Stomach (tissue), 4 donors: ENCODE data around the gene PRTG.

Source experiments
- CTCF ChIP-seq, 7 experiments: fragments of 450-650 bp in 4 of 7; fragments of 200-600 bp in 3 of 7; sonication (generic) in 3 of 7; IDR thresholded peaks; one replicate each; pipeline ENCODE4 v1.5.1; 2016 to 2019; ENCODE audit warnings: antibody characterized with exemption in 7 of 7, control low read depth in 2 of 7, mild to moderate bottlenecking in 1 of 7
- EP300 ChIP-seq: sonication (generic); formaldehyde crosslinking; IDR thresholded peaks from one replicate; pipeline ENCODE4 v1.6.1; 2017; ENCODE audit warnings: antibody characterized with exemption
- POLR2A ChIP-seq, 4 donors: fragments of 450-650 bp; IDR thresholded peaks; one replicate each; pipeline ENCODE4 v1.6.1; 2016; ENCODE audit warnings: antibody characterized with exemption in 4 of 4, control low read depth in 2 of 4, mild to moderate bottlenecking in 1 of 4, moderate library complexity in 1 of 4

DNA sequence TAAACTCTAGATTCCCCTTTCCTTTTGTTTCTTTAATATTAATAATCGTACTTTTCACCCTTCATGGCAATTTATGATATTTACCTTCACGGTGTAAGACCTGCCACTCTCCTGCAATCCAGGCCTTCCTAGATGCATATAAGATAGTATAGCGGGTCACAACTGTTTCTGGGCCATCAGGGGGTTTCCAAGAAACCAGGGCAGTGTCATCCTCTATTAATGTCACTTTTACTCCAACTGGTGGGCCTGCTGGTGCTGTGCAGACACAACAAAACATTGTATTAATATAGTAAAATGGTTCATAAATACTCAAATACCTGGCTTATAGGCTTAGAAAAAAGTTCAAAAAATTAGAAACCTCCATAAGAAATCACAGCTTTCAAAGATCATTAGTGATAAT is 105.9 kb downstream of the PRTG start:
- TF ChIP-seq CTCF (IDR thresholded peaks at IDR 0.05) (no peak), POLR2A (IDR thresholded peaks at IDR 0.05) (no peak), EP300 (no peak)
